H1 (cell line): ENCODE data around the gene SH2D7.

ENCODE experiments used
- ASH2L ChIP-seq: fragments of 200-600, 300-600 bp; sonication (generic); IDR thresholded peaks from one replicate; pipeline ENCODE4 v1.7.1; 2017; ENCODE audit warnings: low read length
- BACH1 ChIP-seq: IDR thresholded peaks from 2 replicates; pipeline ENCODE4 v1.6.1; 2012; ENCODE audit warnings: low read length, improper control_type of control experiment

GRCh38 chr15:78044407-78045155 is 47.8 kb upstream of the SH2D7 start:
- TF ChIP-seq ASH2L (no peak), BACH1 (no peak)
